ENCODE results near the gene NUP188.

DNA sequence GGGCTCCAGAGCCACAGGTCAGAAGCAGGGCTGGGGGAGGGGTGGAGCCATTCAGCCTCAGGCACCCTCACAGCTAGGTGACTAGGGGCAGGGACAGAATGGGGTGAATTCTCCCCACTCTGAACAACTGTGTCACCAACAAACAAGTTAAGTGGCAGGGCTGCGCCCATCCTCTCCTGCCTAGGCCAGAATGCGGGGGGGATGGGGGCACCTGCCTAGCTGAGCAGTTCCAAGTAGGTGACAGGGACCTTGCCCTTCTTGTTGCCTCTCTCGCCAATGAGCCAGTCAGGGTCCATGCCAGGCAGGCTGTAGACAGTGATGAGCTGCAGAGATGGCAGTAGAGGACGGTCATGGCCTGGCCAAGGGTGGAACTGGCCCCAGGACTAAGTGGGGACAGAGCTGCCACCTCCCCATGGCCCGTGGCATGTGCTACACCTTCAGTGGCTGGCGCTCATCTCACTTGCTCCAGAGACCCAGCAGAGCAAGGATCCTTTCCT, 61.0 kb downstream of the NUP188 start:
- TF ChIP-seq YY1 (IDR thresholded peaks at IDR 0.05; ENCODE audit: insufficient read depth, insufficient read length) (no peak), SUZ12 (IDR thresholded peaks at IDR 0.05; ENCODE audit: extremely low read depth, insufficient read depth, insufficient read length) (no peak)

Measured in NT2/D1 (cell line).